ENCODE results near the gene RFTN1. TPM values are rescaled to one million over a fixed set of nuclear protein-coding genes. Genes with fewer than 3 reads are reported as not detected.

RFTN1 gene
- 52.8 and 111 TPM in 2 replicates for total RNA-seq

DNA sequence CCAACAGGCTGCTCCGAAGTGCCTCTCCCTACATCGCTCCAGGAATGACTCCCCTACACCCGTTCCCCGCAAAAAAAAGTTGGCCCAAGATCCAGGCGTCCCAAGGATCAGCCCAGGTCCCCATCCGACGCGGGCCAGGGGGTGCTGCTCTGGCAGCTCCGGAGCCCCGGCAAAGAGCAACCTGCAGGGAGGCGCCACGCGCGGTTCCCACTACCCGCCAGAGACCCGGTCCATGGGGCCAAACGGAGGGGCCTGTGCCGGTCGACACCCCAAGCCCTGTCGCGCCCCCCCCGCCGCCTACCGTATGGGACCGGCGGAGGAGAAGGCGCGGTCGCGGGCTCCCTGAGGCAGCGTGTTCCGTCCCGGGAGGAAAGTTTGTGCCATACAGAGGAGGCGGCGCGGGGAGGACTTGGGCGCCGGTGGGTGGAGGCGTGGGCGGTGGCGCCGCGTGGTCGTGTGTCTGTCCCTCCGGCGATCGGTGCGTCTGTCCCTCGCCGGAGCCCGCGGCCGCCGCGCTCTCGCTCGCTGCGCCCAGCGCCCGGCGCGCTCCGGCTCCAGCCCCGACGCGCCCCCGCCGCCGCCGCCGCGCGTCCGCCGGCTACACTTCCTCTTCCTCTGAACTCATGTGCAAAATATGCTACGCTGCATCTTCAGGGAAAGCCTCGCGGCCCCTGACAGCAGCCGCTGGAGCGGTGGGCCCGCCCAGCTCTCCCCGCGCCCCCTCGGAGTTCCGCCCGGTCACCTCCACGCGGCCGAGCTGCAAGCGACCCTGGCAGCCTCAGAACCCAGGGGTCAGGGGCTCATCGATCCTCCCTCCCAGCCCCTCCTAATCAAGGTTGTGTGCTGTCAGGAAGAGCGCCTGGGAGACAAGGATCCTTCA lies at the start of gene RFTN1:
TSS of gene RFTN1 (minus strand) at position 559 of the 880 bp plus-strand sequence. CDS start 19,830 bp downstream, outside the sequence.

Other genes starting within 250 kb of the RFTN1 start
- gene DPH3, start 248.8 kb downstream of the RFTN1 start, total RNA-seq: 23.1 and 23.7 TPM in 2 replicates
- 5.3 and 9.3 TPM in 2 replicates for gene OXNAD1, start 248.5 kb downstream of the RFTN1 start, total RNA-seq
- not detected in 2 replicates for gene DAZL, start 91.7 kb upstream of the RFTN1 start, total RNA-seq